B cell (primary cell): Measurements from ENCODE around the gene SMAD7. TPM values are rescaled to one million over a fixed set of nuclear protein-coding genes. Genes with fewer than 3 reads are reported as not detected.

ENCODE experiments used
- ATAC-seq: fragments of 200-7000 bp; cut with Tn5 transposase; one replicate; pipeline ENCODE4 v1.10.0; 2021; ENCODE audit warnings: low read depth, mild to moderate bottlenecking, moderate number of reproducible peaks, moderate library complexity
- CTCF ChIA-PET: fragments of 350-600 bp; sonication (Branson Sonifier 250); formaldehyde crosslinking; loops from one replicate; lab custom pipeline; 2021; ENCODE audit warnings: antibody characterized with exemption, inconsistent platforms; lab: Charles Lee
- POLR2A ChIA-PET: fragments of 350-600 bp; sonication (Branson Sonifier 250); formaldehyde crosslinking; loops from one replicate; lab custom pipeline; 2021; ENCODE audit warnings: antibody characterized with exemption; lab: Charles Lee
- DNase-seq: peaks from one replicate; pipeline ENCODE4 v3.0.0; 2013
- H2AFZ ChIP-seq: 2 replicates; pipeline ENCODE4 v1.6.1; 2012; ENCODE audit warnings: mild to moderate bottlenecking, low read depth, low read length; ENCODE audit not compliant: insufficient read depth, poor library complexity, severe bottlenecking
- H3K27ac ChIP-seq, 2 donors: 1 replicate in 1 of 2; 2 replicates in 1 of 2; pipeline ENCODE4 v1.5.1; 2012 to 2013; ENCODE audit warnings: low read length in 2 of 2, mild to moderate bottlenecking in 2 of 2, moderate library complexity in 1 of 2
- H3K27me3 ChIP-seq, 4 experiments: fragments of 200-600 bp in 1 of 4; sonication (generic) in 1 of 4; replicated peaks in 1 of 4; 1 replicate in 2 of 4; 2 replicates in 2 of 4; pipeline versions ENCODE4 v1.6.1 to v1.7.0; 2013 to 2016; ENCODE audit warnings: low read length in 3 of 4, mild to moderate bottlenecking in 2 of 4, mixed read lengths in 1 of 4, moderate library complexity in 1 of 4; ENCODE audit not compliant: insufficient read depth in 4 of 4, control insufficient read depth in 3 of 4; ENCODE audit errors: control extremely low read depth in 1 of 4
- H3K36me3 ChIP-seq, 2 experiments: replicated peaks in 1 of 2; 1 replicate in 1 of 2; 2 replicates in 1 of 2; pipeline versions ENCODE4 v1.6.1 to v1.7.1; 2013; ENCODE audit warnings: low read length in 1 of 2; ENCODE audit not compliant: insufficient read depth in 2 of 2, control insufficient read depth in 1 of 2; ENCODE audit errors: control extremely low read depth in 1 of 2, extremely low read depth in 1 of 2
- H3K4me1 ChIP-seq, 2 donors: fragments of 200-600 bp in 1 of 2; sonication (generic) in 1 of 2; 1 replicate in 1 of 2; 2 replicates in 1 of 2; pipeline versions ENCODE4 v1.5.1 to v1.6.1; 2013 to 2017; ENCODE audit warnings: low read length in 2 of 2; ENCODE audit not compliant: control insufficient read depth in 2 of 2, insufficient read depth in 2 of 2
- H3K4me2 ChIP-seq: replicated peaks from 2 replicates; pipeline ENCODE3; 2012; ENCODE audit warnings: mild to moderate bottlenecking, low read depth, low read length; ENCODE audit not compliant: poor library complexity, severe bottlenecking
- H3K4me3 ChIP-seq, 5 experiments: fragments of 200-600 bp in 1 of 5; sonication (generic) in 1 of 5; 1 replicate in 3 of 5; 2 replicates in 2 of 5; pipeline versions ENCODE4 v1.5.1 to v1.7.0; 2011 to 2016; ENCODE audit warnings: low read length in 4 of 5, mild to moderate bottlenecking in 4 of 5, low read depth in 2 of 5, control low read depth in 1 of 5, moderate library complexity in 1 of 5; ENCODE audit not compliant: insufficient read depth in 1 of 5; ENCODE audit errors: control extremely low read depth in 1 of 5, extremely low read depth in 1 of 5
- H3K79me2 ChIP-seq: fragments of 200-600 bp; sonication (generic); one replicate; pipeline ENCODE4 v1.6.0; 2016; ENCODE audit warnings: low read length; ENCODE audit not compliant: control insufficient read depth, insufficient read depth
- H3K9ac ChIP-seq: fragments of 200-600 bp; sonication (generic); 2 replicates; pipeline ENCODE4 v1.6.1; 2017; ENCODE audit warnings: mild to moderate bottlenecking, low read length, moderate library complexity
- H3K9me3 ChIP-seq, 3 donors: one replicate each; pipeline versions ENCODE4 v1.6.1 to v1.7.1; 2013; ENCODE audit warnings: low read length in 2 of 3; ENCODE audit not compliant: control insufficient read depth in 2 of 3, insufficient read depth in 1 of 3; ENCODE audit errors: control extremely low read depth in 1 of 3
- H4K20me1 ChIP-seq: 2 replicates; pipeline ENCODE4 v1.6.0; 2012; ENCODE audit warnings: mild to moderate bottlenecking, low read length; ENCODE audit not compliant: insufficient read depth, control insufficient read depth, poor library complexity, severe bottlenecking
- H3K27ac Mint-ChIP-seq: one replicate; pipeline ENCODE4 v1.8.0; 2021; ENCODE audit warnings: mixed read lengths
- H3K27me3 Mint-ChIP-seq: one replicate; pipeline ENCODE4 v1.8.0; 2021; ENCODE audit warnings: mixed read lengths
- H3K4me1 Mint-ChIP-seq: one replicate; pipeline ENCODE4 v1.8.0; 2021; ENCODE audit warnings: mixed read lengths
- H3K4me3 Mint-ChIP-seq: one replicate; pipeline ENCODE4 v1.8.0; 2021; ENCODE audit warnings: mixed read lengths
- H3K9me3 Mint-ChIP-seq: one replicate; pipeline ENCODE4 v1.8.0; 2022; ENCODE audit warnings: mixed read lengths; ENCODE audit not compliant: insufficient read depth
- EZH2 ChIP-seq: IDR thresholded peaks from 2 replicates; pipeline ENCODE4 v1.6.1; 2012; ENCODE audit warnings: borderline replicate concordance, low read depth, mild to moderate bottlenecking, moderate library complexity, low read length; ENCODE audit not compliant: insufficient read depth, poor library complexity, severe bottlenecking
- WGBS: methylation state at CpG from one replicate; pipeline ENCODE4 v1.1.5; 2013; ENCODE audit warnings: missing lambda C conversion rate; ENCODE audit not compliant: insufficient coverage; 5-methylcytosine and 5-hydroxymethylcytosine counted together
- intact Hi-C: fragments of 100-400 bp; cut with micrococcal nuclease; formaldehyde crosslinking; loops from one replicate; pipeline ENCODE4 v1.10.0; 2022
- polyA plus RNA-seq: library from polyadenylated mRNA; depleted of rRNA; stranded (reverse); fragments of >200 nt; gene quantifications from 2 replicates; pipeline ENCODE4 v1.2.3, GENCODE V29; 2012
- total RNA-seq, 2 donors: library from RNA; stranded (reverse); fragments of 120-200 nt in 1 of 2; gene quantifications; 1 replicate in 1 of 2; 2 replicates in 1 of 2; pipeline versions ENCODE4 v1.2.3 to v1.2.4, GENCODE V29; 2013 to 2022
- TF ChIP-seq, protein P1 (sequence below): fragments of 200-600 bp; IDR thresholded peaks from one replicate; pipeline ENCODE4 v1.8.0; 2022; ENCODE audit warnings: antibody characterized with exemption, mild to moderate bottlenecking

SMAD7 gene
- total and polyA plus RNA-seq, 2 donors (not counting 1 experiment from before 2014, with no cell fraction given): 10.1 to 20.9 TPM

DNA sequence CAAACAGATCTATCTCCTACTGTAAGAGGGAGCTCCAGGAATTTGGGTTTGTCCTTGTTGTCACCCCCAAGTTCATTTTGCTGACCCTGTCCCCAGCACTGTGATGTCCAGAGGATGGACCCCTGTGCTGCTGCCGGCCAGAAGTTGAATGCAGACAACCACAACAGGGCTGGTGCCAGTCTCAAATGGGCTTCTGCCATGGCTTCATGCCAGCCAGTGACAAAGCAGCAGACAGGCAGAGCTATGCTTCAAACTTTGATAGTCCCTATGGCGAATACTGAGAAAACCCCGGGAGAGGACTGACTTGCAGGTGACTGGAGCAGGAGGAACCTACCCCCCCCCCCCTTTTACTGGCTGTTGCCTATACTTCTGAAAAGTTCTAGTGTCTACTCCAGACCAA lies 3.2 kb downstream of the SMAD7 start:
- DNase-seq: no peak
- H3K9ac ChIP-seq: no peak overlapping the region
- ATAC-seq: no peak
- 83% methylated on average over 3 of the region's 3 CpGs for WGBS
- H3K27ac ChIP-seq: no peak overlapping the region
- no peaks in the 10 kb centered on the region for H3K36me3 ChIP-seq
- peaks cover 14% of the 10 kb centered on the region for H4K20me1 ChIP-seq
- H3K27ac Mint-ChIP-seq: peak overlapping the region; percentile 94
- peaks cover 0 to 2% (median 0%) of the 10 kb centered on the region in 4 experiments for H3K27me3 ChIP-seq
- H2AFZ ChIP-seq: no peak overlapping the region
- no peak for TF ChIP-seq EZH2
- TF ChIP-seq, protein P1, sequence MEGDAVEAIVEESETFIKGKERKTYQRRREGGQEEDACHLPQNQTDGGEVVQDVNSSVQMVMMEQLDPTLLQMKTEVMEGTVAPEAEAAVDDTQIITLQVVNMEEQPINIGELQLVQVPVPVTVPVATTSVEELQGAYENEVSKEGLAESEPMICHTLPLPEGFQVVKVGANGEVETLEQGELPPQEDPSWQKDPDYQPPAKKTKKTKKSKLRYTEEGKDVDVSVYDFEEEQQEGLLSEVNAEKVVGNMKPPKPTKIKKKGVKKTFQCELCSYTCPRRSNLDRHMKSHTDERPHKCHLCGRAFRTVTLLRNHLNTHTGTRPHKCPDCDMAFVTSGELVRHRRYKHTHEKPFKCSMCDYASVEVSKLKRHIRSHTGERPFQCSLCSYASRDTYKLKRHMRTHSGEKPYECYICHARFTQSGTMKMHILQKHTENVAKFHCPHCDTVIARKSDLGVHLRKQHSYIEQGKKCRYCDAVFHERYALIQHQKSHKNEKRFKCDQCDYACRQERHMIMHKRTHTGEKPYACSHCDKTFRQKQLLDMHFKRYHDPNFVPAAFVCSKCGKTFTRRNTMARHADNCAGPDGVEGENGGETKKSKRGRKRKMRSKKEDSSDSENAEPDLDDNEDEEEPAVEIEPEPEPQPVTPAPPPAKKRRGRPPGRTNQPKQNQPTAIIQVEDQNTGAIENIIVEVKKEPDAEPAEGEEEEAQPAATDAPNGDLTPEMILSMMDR: no peak
- H3K79me2 ChIP-seq: peaks cover 71% of the 10 kb centered on the region
- no peaks in the 10 kb centered on the region for H3K27me3 Mint-ChIP-seq
- peak overlapping the region in 2 of 5 experiments; percentile 68 to 86 for H3K4me3 ChIP-seq
- H3K4me1 ChIP-seq: peaks cover 31 to 51% of the 10 kb centered on the region in 2 donors
- intact Hi-C loops: loop anchor here (5.0 kb wide), 1 partner anchor 35 kb away; no protein-coding TSS in a partner anchor
- H3K9me3 ChIP-seq: no peaks in the 10 kb centered on the region
- no peaks in the 10 kb centered on the region for H3K9me3 Mint-ChIP-seq
- ChIA-PET CTCF (interaction anchor here (1.2 to 2.0 kb wide), 6 partner anchors 10 to 169 kb away, joined by 3 to 11 read pairs (median 6); no protein-coding TSS in a partner anchor), POLR2A (interaction anchor here (1.3 kb wide), 1 partner anchor 19 kb away, joined by 3 read pairs; no protein-coding TSS in a partner anchor)
- H3K4me1 Mint-ChIP-seq: peaks cover 47% of the 10 kb centered on the region
- peak overlapping the region; percentile 97 for H3K4me2 ChIP-seq
- H3K4me3 Mint-ChIP-seq: peak overlapping the region; percentile 99

DNA sequence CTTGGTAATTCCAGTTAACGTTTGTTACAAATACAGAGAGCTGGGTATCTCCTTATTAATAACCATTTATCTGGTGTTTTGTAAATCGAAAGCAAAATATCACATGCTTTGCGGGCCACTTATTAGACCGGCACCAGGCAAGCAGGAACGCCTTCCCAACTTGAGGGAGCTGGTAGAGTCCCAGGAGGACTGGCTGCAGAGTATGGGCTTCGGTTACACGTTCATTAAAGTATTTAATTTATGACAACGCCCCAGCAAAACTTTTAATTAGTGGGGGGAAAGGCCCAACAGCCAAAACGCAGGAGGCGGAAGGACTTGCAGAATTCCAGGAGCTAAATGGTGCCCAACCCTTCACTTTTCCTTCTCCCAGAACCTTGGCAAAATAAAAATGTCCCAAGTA lies 3.7 kb downstream of the SMAD7 start:
- Histone ChIP-seq H3K4me3 (no peak overlapping the region), H3K4me1 (peaks cover 31 to 51% of the 10 kb centered on the region in 2 donors), H4K20me1 (peaks cover 14% of the 10 kb centered on the region), H3K4me2 (peak overlapping the region; percentile 97), H3K9ac (no peak overlapping the region), H2AFZ (no peak overlapping the region), H3K36me3 (no peaks in the 10 kb centered on the region), H3K27ac (no peak overlapping the region), H3K9me3 (no peaks in the 10 kb centered on the region), H3K79me2 (peaks cover 76% of the 10 kb centered on the region), H3K27me3 (peaks cover 0 to 2% (median 0%) of the 10 kb centered on the region in 4 experiments)
- Mint-ChIP-seq H3K4me1 (peaks cover 48% of the 10 kb centered on the region), H3K27ac (no peak overlapping the region), H3K9me3 (no peaks in the 10 kb centered on the region), H3K4me3 (peak overlapping the region; percentile 99), H3K27me3 (no peaks in the 10 kb centered on the region)
- POLR2A ChIA-PET: interaction anchor here (0.9 to 1.3 kb wide), 2 partner anchors 9 to 18 kb away, joined by 3 to 4 read pairs; no protein-coding TSS in a partner anchor
- ATAC-seq: no peak
- intact Hi-C loops: loop anchor here (5.0 kb wide), 1 partner anchor 35 kb away; no protein-coding TSS in a partner anchor
- TF ChIP-seq, protein P1: no peak
- no peak for TF ChIP-seq EZH2
- DNase-seq: no peak
- 91% methylated on average over 7 of the region's 10 CpGs for WGBS
- CTCF ChIA-PET: interaction anchor here (1.2 to 1.9 kb wide), 4 partner anchors 10 to 169 kb away, joined by 3 to 11 read pairs (median 5); no protein-coding TSS in a partner anchor
